ELR (cell line): ENCODE data around the gene NUDT8.
"Not testable (repeated sequence)": the region's sequence is repeated elsewhere in the genome, so short reads cannot be mapped to it uniquely, and the experiment has no call there.

Experiments
- DNase-seq: peaks from one replicate; pipeline ENCODE4 v3.0.0-alpha.2; 2015; ENCODE audit warnings: low read depth

The NUDT8 gene

DNA sequence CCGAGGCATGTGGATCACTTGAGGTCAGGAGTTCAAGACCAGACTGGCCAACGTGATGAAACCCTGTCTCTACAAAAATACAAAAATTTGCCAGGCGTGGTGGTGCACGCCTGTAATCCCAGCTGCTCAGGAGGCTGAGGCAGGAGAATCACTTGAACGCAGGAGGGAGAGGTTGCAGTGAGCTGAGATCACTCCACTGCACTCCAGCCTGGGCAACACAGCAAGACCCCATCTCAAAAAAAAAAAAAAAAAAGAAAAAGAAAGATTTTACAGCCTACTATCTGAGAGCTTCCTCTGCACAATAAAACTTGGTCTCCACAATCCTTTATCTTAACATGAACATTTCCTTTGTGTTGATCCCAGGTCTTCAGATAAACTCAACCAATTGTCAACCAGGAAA, 31.0 kb upstream of the NUDT8 start:
- DNase-seq: not testable (repeated sequence)

- not testable (repeated sequence) for DNase-seq
Observed at GRCh38 chr11:67659651-67660165, 30.0 kb upstream of the NUDT8 start.

- no peak for DNase-seq
Observed at GRCh38 chr11:67657300-67657699, 27.6 kb upstream of the NUDT8 start.

DNA sequence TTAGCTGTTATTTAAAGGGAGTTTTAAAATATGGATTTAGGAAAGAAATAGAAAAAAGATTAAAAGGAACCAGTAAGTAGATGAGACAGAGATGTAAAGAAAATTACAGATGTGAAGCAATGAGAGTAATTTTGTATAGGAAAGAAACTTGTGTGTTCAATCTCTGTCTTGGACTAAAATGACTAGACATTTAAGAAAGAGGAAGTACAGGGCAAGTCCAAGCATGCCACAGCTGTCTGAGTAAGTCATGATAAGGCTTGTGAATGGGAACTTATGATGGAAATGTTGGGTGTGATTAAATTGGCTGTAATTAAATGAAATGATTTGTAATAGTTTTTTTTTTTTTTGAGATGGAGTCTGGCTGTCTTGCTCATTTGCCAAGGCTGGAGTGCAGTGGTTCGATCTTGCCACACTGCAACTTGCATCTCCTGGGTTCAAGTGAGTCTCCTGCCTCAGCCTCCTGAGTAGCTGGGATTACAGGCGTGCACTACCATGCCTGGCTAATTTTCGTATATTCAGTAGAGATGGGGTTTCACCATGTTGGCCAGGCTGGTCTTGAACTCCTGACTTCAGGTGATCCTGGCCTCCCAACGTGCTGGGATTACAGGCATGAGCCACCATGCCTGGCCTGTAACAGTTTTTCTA, 26.7 kb upstream of the NUDT8 start:
- no peak for DNase-seq

DNA sequence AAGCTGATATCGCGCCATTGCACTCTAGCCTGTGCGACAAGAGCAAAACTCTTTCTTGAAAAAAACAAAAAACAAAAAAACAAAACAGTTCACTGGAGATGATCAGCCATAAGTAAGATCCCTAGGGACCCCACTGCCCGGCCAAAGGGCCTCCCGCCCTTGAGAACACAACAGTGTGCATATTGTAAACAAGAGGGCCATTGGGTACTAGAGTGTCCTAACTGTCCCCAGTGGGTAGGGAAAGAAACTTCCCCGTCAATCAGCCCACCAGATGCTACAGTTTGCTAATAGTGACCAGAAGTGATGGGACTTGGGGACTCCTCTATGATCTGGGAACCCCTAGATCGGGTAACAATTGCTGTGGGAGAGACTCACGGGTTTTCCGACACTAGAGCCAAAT, 24.5 kb upstream of the NUDT8 start:
- no peak for DNase-seq

- DNase-seq: no peak
Observed at GRCh38 chr11:67652965-67653845, 23.5 kb upstream of the NUDT8 start.

DNA sequence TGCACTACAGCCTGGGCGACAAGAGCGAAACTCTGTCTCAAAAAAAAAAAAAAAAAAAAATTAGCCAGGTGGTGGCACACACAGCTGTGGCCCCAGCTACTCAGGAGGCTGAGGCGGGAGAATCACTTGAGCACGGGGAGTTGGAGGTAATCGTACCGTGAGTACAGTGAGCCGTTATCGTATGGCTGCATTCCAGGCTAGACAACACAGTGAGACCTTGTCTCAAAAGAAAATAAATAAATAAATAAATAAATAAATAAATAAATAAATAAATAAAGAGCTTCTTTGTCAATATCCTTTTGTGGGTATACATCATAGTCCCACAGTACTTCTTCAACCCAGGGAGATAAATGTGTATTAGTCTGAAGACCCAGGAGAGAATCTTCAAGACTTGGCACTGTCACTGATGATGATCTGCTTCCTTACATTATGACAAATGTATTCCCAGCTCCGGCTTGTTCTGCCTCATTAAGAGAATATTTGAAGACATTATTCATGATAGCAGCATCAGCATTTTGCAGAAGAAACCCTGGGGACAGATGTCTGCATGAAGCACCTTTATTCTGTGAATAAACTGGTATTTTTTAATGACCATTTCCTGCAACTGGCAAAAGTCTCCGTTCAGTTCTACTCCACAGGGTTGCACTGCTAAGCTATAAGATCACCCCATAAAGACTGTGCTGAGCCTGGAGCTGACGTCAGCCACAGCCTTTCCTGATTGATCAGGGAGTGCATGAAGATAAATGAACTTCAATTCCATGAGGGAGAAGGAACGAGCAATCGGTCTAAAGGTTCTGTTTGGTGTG, 22.4 kb upstream of the NUDT8 start:
- DNase-seq: no peak

DNA sequence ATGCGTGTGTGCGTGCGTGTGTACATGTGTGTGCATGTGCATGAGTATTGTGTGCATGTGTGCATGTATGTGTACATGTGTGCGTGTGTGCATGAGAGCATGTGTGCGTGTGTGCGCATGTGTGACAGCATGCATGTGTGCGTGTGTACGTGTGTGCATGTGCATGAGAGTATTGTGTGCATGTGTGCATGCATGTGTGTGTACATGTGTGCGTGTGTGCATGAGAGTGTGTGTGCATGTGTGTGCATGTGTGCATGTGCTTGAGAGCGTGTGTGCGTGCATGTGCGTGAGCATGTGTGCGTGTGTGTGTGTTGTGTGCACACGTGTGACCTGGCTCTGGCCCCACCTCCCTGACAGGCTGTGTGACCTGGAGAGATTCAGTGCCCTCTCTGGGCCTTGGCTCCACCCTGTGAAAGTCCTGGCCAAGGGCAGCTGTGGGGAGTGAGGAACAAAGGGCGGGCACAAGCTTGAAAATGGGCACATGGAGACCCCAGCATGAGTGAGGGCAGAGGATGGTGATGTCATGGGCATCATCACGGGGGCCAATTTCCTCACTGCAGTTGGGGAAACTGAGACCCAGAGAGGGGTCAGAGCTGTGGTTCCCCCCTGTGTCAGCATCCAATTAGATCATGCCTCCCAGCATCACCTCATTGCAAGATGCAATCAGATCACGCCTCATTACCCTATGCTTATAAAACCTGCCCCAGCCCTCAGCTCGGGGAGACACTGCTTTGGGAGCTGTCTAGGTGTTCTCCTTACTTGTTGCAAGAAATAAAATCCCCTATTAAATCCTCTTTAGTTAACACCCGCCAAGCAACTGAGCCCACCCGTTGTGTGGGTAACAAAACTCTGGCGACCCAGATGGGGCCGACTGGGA, 20.1 kb upstream of the NUDT8 start:
- DNase-seq: no peak

DNA sequence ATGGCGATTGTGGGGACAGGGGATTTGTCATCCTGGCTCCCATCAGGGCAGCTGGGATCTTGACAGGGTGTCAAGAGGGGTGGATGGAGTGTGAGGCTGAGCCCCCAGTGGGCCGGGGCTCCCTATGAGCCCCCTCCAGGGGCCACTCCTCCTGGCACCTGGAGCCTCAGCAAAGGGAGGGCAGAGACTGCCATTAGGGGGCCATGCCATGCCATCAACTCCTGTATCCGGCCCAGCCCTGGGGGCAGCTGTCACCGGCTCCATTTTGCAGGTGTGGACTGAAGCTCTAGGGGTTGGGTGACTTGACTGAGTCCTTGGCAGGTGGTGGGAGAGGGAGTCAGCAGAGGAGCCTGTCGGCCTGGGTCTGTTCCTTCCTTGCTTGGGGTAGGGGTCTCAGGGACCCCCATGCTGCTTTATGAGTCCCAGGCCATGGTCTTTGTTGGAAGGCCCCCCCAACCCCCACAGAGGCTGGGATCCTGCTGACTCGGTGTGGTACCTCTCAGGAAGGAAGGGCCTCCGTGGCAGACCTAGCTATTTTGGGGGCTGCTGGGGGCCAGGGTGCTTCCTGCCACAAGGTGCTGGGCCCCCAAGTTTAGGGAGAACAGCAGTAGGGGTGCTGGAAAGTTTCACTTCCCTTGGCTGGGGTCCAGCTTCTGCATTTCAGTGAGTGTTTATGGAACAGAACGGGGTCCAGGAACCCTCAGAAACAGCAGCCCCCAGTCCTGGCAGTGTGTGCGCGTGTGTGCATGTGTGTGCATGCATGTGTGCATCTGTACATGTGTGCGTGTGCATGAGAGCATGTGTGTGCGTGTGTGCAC, 19.3 kb upstream of the NUDT8 start:
- DNase-seq: no peak

GRCh38 chr11:67648140-67648795, 18.5 kb upstream of the NUDT8 start:
- peak; percentile 32 for DNase-seq

GRCh38 chr11:67647471-67647870, 17.7 kb upstream of the NUDT8 start:
- DNase-seq: no peak

GRCh38 chr11:67646535-67647336, 17.0 kb upstream of the NUDT8 start:
- no peak for DNase-seq

GRCh38 chr11:67645521-67646461, 16.1 kb upstream of the NUDT8 start:
- DNase-seq: no peak

DNA sequence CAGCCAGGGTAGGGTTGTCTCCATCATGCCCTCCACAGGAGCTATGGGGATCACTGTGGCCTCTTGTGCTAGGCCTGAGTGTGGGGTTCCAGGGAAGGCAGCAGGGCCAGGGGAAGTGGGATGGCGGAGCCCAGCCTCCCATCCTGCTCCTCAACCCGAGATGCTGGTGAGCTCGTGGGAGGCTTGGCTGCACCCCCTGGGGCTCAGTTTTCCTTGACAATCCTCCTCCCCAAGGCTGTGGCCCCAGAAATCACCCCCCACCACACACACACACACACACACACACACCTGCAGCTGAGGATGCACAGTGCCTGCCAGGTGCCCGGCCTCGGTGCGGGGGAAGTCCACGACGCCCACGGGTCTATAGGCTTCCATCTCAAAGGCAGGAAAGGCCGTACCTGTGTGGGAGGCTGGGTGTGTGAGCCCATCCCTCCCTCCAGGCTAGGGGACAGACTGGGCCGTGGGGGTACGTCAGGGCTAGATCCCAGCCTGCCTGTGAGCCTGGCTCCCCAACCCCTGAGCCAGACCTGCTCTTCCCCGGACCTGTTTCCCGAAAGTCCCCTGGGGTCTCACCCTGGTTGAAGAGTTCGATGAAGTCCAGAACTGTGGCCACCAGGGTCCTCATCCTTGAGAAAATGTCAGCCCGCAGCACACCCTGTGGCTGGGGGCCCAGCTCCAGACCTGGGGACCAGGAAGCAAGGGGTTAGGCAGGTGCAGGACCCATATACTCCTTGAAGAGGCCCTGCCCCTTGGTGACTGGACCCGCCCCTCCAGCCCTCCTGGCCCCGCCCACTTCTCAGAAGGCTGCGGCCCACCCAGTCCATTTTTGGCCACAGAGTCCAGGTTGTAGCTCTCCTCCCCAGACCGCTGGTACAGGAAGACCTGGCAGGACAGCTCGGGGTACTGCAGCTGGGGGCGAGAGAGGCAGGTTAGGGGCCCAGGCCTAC, 15.0 kb upstream of the NUDT8 start:
- DNase-seq: no peak

DNA sequence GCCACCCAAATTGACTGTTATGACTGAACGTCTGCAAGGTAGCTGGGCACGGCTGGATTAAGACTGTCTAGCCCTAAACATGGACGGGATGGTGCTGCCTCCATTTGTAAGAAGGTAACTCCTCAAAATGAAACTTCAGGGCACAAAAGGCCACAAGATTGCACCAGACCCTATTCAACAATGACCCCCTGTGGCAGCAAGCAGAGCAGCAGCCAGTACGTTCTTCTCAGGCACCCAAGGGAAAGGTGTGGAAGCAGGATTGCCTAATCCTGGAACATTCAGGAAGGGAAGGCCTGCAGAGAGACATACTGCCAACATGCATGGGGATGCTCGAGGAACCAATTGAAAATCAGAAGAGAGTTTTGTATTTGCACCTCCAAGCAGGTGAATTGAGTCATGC, 14.3 kb upstream of the NUDT8 start:
- DNase-seq: peak; percentile 30

DNA sequence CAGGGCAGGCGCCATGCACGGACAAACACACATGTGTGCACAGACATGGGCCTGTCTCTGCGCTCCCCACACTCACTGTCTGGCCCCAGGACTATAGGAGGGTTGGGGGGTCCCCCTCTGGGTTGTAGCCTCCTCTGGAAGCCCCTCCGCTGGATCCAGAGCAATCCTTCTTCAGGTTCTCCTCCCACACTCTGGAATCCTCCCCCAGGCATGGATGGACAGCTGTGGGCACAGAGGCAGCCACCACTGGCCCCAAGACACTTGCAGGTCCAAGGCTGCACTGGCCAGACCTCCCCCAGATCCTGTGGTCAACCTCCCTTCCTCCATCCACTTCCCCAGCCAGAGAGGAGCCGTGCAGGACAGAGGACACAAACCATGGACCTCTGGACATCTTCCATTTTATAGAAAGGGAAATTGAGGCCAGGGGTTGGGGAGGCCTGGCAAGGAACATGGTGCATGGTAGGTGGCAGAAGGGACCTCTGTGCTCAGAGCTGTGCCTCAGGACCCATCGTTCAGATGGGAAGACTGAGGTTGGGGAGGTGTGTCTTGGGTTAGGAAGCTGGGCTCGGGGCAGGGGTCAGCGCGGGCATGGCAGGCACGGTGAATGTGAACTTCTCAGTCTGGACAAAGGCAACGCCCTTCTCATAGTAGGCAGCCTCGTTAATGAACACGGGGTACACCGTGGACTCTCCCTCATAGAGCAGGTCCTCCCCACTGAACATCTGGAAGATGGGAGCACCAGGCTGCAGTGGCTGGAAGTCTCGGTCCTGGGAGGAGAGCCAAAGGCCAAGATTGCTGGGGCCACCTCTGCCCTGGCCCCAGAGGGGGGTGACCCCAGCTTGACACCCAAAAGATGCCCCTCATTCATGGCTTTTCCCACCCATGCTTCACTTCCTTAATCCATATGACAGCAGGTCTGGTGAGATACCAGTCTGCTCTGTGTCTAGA, 12.7 kb upstream of the NUDT8 start:
- DNase-seq: no peak
